NCI-H1436 (cell line): ENCODE measurements around the gene LARP1.
"Not testable (repeated sequence)": the region's sequence is repeated elsewhere in the genome, so short reads cannot be mapped to it uniquely, and the experiment has no call there.

ENCODE experiments used
- DNase-seq: peaks from one replicate; lab custom pipeline; 2025; lab: John Stamatoyannopoulos, UW

Gene LARP1

DNA sequence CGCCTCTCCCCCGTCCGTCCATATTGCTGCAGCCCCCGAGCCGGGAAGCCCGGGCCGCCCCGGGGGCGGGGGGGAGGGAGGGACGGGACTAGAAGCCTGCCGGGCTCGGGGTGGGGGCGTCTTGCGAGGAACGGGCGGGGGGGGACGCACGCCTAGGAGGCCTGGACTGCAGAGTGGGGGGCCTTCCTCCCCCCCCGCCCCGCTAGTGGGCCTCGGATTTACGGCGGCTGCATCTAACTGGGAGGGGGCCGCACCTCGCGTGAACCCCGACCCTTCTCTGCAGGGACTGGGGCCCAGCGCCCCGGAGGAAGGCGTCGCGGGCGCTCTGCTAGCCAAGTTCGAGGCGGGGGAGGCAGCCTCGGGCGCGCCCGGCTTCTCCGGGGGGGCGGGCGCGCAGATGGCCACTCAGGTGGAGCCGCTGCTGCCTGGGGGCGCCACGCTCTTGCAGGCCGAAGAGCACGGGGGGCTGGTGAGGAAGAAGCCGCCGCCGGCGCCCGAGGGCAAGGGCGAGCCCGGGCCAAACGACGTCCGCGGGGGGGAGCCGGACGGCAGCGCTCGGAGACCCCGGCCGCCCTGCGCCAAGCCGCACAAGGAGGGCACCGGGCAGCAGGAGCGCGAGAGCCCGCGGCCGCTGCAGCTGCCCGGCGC, at the start of gene LARP1:
LARP1 (plus strand) TSS at position 17 of the 648 bp plus-strand sequence; CDS start at position 398, 381 bp downstream.
- DNase-seq = no peak

DNA sequence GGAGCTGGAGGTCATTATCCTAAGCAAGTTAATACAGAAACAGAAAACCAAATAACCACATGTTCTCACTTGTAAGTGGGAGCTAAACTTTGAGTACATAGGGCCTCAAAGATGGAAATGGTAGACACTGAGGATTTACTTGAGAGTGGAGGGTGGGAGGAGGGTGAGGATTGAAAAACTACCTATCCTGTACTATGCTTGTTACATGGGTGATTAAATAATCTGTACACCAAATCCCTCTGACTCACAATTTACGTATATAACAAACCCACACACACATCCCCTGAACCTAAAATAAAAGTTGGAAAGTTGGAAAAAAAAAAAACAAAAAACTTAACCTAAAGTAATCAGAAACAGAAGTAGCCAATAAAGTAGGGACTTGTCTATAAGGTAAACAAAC, 48.8 kb upstream of the LARP1 start:
- no peak for DNase-seq

DNA sequence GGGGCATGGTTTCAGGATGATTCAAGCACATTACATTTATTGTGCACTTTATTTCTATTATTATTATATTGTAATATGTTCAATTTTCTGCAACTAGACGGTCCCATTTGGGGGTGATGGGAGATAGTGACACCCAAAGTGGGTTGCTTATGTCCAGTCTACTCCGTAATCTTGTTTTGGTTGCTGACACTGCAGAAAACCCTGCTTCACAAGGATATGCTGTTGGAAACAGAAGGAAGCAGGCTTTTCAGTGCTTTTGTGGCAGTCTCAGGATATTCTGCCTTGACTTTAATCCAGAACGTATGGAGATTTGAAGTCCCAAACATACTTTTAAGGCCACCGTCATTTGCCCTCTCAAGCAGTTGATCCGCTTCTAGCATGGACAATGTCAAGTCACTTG, 47.5 kb upstream of the LARP1 start:
- DNase-seq = no peak

GRCh38 chr5:154708207-154708606, 47.0 kb upstream of the LARP1 start:
- DNase-seq = no peak

GRCh38 chr5:154708846-154709245, 46.3 kb upstream of the LARP1 start:
- DNase-seq = no peak

DNA sequence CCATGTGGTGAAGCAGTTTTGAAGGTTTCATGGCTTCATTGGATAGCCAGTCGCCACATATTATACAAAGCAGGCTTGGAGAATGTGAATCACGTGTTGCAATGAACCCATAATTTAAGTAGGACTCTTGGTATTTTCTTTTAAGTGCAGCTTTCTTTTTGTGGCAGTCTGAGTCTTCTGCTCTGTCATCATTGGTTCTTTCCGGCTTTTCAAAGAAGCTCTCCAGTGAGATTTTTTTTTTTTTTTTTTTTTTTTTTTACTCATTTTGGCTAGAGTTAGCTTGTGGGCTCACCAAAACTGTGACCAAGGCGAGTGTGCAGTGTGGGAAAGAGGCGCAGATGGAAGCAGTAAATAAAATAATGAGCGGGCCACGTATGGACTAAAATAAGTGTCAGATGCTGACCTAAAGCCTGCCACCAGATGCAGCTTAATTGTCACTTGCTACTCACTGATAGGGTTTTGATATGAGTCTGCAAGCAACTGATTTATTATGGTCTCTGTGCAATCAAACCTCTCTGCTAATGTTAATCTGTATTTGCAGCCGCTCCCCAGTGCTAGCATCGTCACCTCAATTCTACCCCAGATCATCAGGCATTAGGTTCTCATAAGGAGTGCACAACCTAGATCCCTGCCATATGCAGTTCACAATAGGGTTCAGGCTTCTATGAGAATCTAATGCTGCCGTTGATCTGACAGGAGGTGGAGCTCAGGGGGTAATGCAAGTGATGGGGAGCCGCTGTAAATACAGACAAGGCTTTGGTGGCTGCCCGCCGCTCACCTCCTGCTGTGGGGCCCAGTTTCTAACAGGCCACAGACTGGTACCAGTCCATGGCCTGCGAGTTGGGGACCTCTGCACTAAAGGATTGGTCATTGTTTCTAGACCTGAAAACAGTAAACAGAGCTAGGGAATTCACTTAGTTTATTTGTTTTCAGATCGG, 45.5 kb upstream of the LARP1 start:
- DNase-seq = no peak

DNA sequence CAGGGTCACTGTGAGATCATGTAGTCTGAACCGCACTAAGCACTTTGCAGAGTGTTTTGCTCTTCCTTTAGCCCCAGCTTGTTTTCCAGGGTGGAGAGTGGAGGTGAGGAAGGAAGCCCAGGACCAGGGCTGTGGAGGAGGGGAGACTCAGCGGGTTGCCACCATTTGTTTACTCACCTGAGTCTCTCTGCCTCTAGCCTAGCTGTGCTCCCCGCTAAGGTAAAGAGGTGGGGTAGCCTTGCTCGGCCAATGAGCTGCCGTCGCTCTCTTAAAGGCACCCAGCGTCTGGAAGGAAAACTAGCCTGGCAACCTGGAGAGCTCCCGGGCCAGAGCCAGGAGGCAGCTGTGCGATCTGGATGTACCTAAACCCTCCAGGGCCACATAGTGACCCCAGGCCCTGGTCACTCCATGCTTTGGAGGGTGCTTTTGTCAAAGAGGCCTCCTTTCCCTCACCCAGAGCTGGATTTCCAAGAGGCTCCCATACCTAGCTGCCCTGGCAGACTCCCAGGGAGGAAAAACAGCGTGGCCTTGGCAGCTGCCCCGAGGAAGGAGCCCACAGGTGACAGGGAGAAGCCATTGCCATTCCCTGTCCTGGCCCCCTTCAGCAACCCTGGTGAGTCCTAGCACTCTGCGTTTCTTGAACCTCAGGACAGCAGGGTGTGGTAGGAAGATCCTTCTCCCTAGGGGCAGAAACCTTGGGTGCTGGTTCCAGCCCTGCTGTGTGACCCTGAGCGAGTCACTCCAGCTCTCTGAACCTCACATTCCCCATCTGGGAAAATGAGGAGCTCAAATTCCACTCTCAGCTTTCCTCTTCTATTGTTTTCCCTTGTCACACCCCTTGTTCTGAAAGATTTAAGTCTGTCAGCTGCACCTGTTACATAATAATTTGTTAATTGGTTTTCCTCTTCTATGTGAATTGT, 42.4 kb upstream of the LARP1 start:
- peak; percentile 63 for DNase-seq

- no peak for DNase-seq
These were observed 41.5 kb upstream of the LARP1 start for GRCh38 chr5:154713615-154714125.

DNA sequence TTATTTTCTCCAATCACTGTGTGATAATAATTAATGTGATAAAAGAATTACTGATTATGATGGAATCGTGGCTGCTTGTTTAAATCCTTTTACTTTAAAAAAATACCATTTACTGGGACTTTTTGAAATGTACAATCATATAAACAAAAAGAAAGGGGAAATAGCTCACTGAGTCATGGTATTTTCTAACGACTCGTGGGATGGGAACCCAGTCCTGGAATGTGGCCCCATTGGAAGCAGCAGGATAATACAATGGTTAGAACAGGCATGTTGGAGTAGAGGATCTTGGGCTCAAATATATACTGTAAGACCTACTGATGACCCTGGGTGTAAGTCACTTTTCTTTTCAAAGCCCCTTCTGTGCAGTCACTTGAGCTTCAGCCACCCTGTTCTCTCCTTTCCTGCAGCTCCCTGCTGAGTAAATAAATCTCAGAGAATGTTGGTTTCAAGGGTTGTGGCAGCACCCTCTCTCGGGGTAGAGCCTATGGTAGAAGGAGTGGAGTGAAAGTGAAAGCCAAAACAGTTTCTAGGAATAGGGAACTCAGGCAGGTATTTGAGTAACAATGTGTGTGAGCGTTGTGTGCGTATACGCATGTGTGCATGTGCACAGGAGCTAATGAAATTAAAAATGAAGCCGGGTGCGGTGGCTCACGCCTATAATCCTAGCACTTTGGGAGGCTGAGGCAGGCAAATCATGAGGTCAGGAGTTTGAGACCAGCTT, 40.8 kb upstream of the LARP1 start:
- no peak for DNase-seq

- DNase-seq = no peak
These were observed 33.6 kb upstream of the LARP1 start for GRCh38 chr5:154721481-154722058.

DNA sequence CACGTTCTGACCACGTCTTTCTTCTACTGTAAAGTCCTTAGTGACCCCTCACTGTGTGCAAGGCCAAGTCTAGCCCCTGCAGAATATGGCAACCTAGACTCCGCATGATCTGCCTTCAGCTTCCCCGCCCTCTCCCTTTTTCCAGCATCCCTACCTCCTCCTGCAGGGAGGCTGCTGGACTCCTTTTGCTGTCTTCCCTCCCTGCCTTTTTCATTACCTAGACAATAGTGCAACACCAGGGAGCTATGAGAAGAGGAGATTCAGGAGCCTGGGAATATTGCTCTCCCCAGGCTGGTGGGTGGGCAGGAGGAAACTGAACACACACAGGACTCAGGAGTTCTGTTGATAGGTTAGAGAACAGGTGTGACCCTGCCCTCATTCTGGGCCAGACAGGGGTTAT, 33.1 kb upstream of the LARP1 start:
- DNase-seq = no peak

DNA sequence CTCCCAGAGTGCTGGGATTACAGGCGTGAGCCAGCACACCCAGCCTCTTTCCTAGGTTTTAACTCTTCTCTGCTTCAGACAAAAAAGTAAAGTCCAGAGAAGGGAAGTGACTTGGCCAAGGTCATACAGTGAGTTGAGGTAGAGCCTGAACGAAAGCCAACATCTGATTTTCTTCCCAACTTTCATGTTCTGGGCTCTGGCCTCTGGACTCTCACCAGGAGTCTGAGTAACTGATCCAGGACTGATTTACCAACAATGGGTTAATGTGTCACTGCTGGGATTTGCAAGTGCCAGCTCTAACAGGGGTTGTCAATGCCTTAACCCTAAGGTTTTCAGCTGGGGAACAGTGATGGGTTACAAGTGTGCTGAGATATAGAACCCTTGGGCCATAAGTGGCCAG, 32.2 kb upstream of the LARP1 start:
- no peak for DNase-seq

DNA sequence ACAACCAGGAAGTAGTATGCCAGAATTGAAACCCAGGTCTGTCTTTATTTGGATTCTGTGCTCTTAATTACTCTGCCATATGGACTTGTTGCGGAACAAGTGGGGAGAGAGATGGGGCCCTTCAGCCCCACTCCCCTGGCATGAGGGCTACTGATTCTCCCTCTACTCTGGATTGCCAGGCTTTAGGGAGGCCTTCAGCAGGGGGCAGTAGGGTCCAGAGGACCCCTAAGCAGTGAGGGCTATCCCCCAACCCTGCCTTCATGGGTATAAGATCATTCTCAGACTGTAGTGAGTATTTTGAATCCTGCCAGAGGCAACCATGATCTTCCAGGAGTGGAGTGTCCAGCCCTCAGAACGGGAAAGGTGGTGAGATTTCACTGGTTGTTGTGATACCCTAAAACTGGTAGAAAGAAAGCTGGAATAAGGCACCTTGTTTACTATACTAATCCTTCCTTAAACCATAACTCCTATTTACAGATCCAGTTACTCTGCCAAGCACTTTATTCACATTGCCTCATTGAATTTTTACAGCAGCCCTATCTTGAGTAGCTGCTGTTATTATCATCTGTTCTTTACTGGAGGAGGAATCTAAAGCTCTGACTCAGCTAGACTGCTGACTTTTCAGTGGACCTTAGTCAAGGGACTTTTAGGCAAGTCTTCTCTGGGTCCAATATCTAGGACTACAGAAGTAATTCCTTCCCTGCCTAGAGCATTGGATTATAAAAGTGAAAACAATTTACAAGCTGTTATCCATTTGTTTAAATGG, 31.3 kb upstream of the LARP1 start:
- DNase-seq = no peak

DNA sequence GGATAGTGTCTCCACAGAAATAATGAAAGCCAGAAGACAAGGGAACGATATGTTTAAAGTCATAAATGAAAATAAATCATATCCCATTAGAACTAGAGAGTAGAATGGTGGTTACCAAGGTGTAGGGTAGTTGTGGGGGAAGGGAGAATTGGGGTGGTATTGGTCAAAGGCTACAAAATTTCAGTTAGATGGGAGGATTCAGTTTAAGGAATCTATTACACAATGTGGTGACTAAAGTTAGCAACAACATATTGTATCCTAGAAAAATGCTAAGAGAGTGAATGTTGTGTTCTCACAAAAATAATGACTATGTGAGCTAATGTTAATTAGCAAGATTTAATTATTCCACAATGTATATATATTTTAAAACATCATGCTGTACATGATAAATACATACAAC, 27.8 kb upstream of the LARP1 start:
- no peak for DNase-seq

- no peak for DNase-seq
These were observed 26.1 kb upstream of the LARP1 start for GRCh38 chr5:154728939-154729588.

DNA sequence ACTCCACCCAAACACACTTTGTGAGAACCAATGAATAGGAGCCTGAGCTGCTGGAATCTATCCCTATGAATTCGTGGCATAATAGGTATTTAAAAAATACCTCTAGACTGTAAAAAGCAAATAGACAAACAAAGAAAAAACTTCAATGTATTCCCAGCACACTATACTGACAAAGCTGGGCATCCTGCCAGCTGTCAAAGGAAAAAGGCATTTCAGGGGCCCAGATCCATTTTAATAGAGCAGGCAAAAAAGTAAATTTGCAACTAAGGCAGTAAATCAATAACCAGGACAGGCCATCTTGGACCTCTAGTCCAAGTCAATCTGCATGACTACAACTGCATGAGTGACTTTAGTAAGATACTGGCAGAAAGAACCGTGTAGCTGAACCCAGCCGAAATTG, 25.6 kb upstream of the LARP1 start:
- DNase-seq = no peak

GRCh38 chr5:154730761-154731160, 24.4 kb upstream of the LARP1 start:
- not testable (repeated sequence) for DNase-seq

GRCh38 chr5:154732212-154732611, 23.0 kb upstream of the LARP1 start:
- DNase-seq = no peak

GRCh38 chr5:154734370-154735248, 20.6 kb upstream of the LARP1 start:
- no peak for DNase-seq
